Activated T-cell treated with anti-CD3 and anti-CD28 coated beads for 48 hours (primary cell): Measurements from ENCODE around the gene HRH4.

Experiments used
- DNase-seq: peaks from one replicate; pipeline ENCODE4 v3.0.0-alpha.2; 2020; ENCODE audit warnings: low read depth

The HRH4 gene

DNA sequence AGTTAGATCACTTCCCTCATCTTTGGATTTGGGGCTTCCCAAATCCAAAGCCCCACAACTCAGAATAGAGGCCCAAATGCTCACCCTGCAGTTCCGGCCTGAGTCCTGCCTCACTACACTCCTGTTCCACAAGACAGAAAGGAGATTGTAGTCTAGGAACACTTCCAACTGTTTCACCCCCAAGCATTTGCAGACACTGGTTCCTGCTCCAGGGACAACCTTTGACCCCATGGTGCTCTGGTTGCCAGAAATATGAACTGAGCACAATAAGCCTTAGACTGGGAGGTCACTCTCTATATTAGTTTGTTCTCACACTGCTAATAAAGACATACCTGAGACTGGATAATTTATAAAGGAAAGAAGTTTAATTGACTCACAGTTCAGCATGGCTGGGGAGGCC lies 49.0 kb downstream of the HRH4 start:
- DNase-seq = no peak

DNA sequence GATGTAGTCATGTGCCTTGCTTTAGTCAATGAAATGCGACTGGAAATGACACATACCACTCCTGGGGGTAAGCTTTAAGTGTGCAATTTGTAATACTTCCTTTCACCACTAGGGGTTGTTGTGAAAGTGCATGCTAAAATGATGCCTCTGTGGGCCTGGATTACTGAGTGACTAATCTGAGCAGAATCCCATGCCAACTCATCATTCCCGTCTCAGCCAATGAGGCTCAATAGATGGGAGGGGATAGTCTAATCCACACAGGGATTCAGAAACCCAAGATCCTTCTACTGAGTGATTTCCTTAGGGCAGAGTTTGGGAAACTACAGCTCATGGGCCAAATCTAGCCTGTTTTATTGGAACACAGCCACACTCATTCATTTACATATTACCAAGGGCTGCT lies 54.0 kb downstream of the HRH4 start:
- no peak for DNase-seq

DNA sequence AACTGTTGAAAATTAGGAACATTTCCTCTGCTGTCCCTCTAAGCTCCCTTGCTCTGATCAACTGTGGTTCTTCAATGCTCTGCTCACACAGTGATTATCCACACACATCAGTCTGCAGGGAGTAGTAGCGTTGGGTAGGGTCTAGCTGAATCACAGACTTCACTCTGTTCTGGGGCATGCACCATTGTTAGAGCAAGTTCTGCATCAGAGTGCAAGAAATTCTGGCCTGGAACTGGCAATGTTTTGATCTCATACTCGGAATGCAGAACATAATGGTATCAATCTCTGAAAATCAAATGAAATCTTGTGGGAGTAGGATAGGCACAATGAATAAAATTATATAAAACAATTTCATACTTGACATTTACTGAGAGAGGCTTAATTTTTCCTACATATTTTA lies 55.3 kb downstream of the HRH4 start:
- DNase-seq = no peak

DNA sequence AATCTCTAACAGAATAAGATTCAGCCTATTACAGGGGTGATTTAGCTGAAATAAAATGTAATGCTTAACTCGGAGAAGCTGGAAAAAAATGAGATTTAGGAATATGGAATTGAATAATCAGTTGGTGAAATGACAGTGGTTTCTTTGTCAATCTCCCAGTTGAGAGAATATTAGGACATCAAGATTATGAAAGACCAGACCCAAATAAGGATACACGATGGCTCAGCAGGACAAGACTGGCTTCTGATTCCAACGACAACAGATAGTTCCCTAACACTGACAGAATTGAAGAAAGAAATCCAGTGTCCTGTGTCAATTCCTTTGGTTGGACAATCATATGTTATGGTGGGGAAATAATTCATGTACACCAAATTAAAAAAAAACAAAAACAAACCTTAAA lies 55.8 kb downstream of the HRH4 start:
- DNase-seq = no peak

DNA sequence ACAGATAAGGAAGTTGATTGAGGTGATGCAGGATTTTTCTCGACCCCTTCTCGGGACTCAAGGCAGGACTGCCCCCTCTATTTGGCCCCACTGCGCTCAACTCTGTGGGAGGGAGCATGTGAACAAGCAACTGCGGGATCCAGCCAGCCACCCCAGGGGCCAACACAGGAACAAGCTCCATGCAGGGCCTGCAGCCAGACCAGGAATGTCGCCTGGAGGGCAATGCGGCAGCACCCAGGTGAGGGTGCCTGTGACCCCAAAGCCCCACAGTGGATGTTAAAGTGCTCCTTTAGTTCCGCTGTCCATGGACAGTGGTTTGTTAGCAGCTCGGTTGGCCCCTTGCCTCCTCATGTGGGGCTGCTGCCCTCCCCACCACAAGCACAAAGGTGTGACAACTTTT lies 57.1 kb downstream of the HRH4 start:
- DNase-seq = no peak

DNA sequence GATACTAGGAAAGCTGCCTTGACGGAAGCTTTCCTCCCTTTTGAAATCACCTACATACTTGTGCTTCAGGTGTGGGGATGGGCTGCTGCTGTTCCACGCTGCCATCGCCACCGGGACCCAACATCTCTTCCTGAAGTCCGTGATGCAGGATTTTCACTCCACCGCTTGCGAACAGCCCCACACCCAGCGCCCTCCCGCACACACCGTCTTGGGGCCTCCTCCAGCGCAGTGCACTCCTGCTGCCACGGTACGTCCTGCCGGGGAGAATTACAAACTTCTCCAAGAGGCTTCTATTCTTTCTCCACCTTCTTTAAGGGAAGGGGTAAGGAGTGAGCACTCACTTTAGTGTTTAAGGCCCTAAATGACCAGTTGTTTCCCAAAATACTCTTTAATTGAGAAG lies 58.2 kb downstream of the HRH4 start:
- no peak for DNase-seq
